ENCODE data around the gene CAVIN2.
"Not testable (repeated sequence)": the region's sequence is repeated elsewhere in the genome, so short reads cannot be mapped to it uniquely, and the experiment has no call there.

CAVIN2 gene

GRCh38 chr2:191799526-191799925 lies 47.4 kb downstream of the CAVIN2 start:
- no peak for DNase-seq

- DNase-seq: no peak
Measured at GRCh38 chr2:191797942-191798876, 48.7 kb downstream of the CAVIN2 start.

GRCh38 chr2:191797500-191797899 lies 49.4 kb downstream of the CAVIN2 start:
- no peak for DNase-seq

- no peak for DNase-seq
Measured at GRCh38 chr2:191795715-191796114, 51.2 kb downstream of the CAVIN2 start.

- DNase-seq: no peak
Measured at GRCh38 chr2:191791953-191792560, 54.8 kb downstream of the CAVIN2 start.

GRCh38 chr2:191790737-191791136 lies 56.2 kb downstream of the CAVIN2 start:
- DNase-seq: no peak

GRCh38 chr2:191789796-191790195 lies 57.1 kb downstream of the CAVIN2 start:
- no peak for DNase-seq

GRCh38 chr2:191786694-191787093 lies 60.2 kb downstream of the CAVIN2 start:
- no peak for DNase-seq

- not testable (repeated sequence) for DNase-seq
Measured at GRCh38 chr2:191785651-191786050, 61.2 kb downstream of the CAVIN2 start.
